ENCODE results near the gene MAK.
"Not testable (repeated sequence)": the region's sequence is repeated elsewhere in the genome, so short reads cannot be mapped to it uniquely, and the experiment has no call there.

GRCh38 chr6:10882253-10882630 lies 43.9 kb upstream of the MAK start:
- TF ChIP-seq CTCF (conservative IDR thresholded peaks at IDR 0.05 in 1 of 2, IDR thresholded peaks at IDR 0.05 in 1 of 2; ENCODE audit: extremely low read depth in 1 of 2, insufficient read depth in 1 of 2, low read depth in 1 of 2, low read length in 2 of 2); EZH2 (IDR thresholded peaks at IDR 0.05; ENCODE audit: borderline replicate concordance, low read length): not testable (repeated sequence)

All from mammary epithelial cell (primary cell).